PC-3 (cell line): ENCODE measurements around the gene BAIAP2.

Experiments used
- CTCF ChIP-seq: fragments of 300-600 bp; sonication (generic); conservative IDR thresholded peaks from 2 replicates; pipeline ENCODE4 v1.5.1; 2017; ENCODE audit warnings: antibody characterized with exemption, low read depth, mild to moderate bottlenecking, low read length
- EZH2 ChIP-seq: fragments of 300-600 bp; sonication (generic); IDR thresholded peaks from one replicate; pipeline ENCODE4 v1.6.1; 2017; ENCODE audit warnings: antibody characterized with exemption, mild to moderate bottlenecking, low read length; ENCODE audit not compliant: unreplicated experiment

DNA sequence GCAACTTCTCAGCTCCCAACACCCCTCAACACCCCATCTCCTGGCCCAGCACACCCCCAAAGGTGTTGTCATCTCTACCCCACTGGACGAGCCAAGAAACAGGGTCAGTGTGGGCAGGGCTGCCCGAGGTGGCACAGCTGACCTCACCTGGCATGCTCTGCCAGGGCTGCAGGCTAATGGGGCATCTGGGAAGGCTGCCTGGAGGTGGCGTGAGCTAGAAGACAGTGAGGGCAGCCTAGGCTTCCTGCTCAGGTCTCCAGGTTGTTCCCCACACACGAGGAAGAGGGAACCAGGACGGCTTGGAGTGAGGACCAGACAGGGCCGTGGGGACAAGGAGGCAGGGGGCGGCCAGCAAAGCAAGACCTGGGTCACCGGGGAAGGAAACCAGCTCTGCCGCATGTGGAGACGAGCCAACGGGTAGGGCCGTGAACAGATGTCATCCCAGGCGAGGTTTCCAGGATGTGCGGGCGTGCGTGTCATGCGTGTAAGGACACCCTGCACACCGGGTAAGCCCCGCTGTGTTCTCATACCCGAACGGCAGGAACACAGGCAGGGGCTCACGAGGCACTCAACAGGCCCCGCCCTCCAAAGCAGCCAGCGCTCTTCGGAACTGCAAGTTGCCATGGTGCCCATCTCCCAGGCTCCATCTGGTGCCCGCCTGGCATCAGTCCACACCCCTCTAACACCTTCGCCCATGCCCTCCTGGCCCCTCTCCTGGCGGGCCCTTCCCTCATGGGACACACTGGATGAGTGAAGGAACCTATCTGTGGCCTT is 100.7 kb downstream of the BAIAP2 start:
- TF ChIP-seq CTCF (no peak), EZH2 (no peak)
